ENCODE results near the gene STXBP6.
"Not testable (repeated sequence)": the region's sequence is repeated elsewhere in the genome, so short reads cannot be mapped to it uniquely, and the experiment has no call there.

Gene STXBP6

DNA sequence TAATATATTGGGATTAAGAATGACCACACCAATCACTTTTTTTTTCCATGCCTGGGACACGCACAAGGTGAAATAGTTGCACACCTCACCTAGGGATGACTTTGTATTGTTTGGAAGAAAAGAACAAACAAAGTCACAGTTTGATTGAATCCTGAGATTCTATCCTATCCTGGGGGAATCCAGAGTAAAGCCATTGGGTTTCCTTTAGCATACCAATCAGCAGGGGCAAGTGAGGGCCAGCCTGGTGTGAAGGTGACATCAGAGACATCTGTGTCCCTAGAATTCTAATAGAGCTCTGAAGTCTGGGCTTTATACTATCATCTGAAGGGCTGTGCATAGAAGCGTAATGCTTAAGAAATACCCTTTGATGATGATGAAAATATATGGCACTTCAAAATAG lies 199.9 kb downstream of the STXBP6 start:
- no peak for DNase-seq

DNA sequence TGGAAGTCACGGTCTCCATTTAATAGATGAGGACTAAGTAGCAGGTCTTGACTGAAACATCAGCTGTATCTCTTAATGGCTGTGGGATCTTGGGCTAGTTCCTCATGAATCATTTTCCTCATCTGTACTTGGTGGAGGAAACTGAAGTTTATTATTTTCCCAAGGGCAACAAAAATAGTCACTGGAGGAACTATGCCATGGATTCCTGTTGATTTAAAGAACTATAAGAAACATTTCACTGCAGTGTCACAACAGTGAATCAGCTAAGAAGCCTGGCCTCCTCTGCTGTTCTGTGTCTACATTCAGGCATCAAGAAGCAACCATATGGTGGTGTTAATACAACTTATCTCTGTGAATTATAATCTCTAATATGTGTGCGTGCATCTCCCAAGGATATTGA lies 200.5 kb downstream of the STXBP6 start:
- no peak for DNase-seq

DNA sequence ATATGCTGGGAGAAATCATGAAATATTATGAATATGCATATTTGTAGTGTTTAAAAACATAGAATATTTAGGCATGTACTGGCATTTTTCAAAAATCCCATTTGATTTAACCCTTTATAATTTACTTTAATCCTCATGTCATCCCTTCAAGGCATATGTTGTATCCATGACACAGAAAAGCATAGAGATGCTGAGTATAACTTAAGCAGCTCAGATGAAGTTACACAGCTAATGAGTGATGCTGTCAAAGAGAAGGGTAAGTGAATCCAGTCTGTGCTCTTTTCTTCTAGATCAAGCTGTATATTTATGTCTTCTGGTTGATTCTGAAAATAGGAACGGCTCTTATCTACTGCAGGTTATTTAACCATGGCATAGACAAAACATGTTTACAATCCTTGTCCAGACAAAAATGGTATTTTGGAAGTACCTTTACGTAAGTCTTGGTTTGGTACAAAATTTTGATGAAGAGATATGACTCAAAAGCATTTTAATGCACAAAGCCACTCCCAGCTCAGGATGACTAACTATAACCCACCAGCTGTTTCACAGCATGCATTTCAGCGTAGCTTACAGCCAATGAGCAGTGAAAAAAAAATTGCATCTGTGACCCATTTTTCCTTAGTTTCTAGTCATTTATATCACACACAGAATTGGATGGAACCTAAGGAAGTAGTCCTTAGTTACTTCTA lies 201.7 kb downstream of the STXBP6 start:
- no peak for DNase-seq

DNA sequence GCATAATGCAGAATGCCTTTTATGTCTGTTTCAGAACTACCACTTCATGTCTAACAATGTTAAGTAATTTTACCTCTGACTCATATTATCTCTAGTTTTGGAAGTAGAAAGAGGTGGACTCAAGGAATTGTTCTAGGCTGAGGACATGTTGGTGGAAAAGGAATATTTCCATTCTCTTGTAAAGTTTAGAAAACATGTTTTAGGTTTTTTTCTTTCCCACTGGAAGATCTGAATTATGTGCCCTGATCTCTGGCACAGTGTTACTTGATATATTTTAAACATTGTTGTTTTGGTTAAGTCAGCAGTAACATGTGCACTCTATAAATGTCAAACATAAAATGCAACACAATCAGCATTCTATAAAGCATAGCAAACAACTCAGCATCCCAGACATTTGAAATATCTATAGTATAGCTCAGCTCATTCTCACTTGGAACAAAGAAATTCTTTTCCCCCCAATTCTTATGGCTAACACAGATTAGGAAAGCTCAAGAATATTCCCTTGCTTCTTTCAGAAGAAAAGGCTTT lies 202.3 kb downstream of the STXBP6 start:
- DNase-seq = no peak

DNA sequence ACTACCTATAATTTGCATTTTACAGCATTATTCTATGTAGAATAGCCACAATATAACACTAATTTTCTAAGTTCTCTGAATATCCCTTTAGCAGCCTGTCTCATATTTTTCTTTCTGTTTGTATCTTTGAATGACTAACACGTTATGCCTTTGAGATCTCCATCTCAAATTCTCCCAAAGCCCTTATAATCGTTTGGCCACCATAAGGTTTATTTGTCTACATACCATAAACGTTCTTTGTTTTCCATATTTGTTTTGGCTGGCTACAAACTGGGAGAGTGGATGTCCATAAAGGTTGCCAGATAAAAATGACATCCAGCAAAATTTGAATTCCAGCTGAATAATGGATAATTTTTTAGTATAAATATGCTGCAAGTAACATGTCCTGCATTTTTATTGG lies 203.7 kb downstream of the STXBP6 start:
- DNase-seq = no peak

DNA sequence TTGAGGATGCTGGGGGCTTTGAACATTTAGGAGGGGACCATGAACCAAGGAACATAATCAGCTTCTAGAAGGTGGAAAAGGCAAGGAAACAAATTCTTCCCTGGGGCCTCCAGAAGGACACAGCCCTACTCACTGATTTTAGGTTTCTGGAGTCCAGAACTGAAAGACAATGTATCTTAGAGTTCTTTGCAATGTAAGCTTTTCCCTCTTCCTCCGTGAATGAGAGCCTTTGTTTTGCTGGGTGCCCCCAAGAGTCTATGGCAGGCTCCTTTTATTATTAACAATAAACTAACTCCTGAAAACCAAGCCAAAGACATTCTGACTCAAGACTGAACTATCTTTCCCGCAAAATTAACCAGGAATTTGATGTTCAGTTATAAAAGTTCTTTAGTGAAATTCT lies 204.1 kb downstream of the STXBP6 start:
- no peak for DNase-seq

DNA sequence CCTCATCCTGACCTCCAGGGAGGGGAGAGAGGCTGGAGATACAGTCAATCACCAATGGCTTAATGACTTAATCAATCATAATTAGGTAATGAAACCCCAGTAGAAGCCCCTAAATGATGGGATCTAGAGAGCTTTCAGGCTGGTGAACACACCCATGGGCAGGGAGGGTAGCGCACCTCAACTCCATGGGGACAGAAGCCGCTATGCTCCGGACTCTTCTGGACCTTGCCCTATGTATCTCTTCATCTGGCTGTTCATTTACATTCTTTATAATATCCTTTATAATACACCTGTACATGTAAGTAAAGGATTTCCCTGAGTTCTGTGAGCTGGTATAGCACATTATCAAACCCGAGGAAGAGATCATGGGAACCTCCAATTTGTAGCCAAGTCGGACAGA lies 205.9 kb downstream of the STXBP6 start:
- DNase-seq = no peak

DNA sequence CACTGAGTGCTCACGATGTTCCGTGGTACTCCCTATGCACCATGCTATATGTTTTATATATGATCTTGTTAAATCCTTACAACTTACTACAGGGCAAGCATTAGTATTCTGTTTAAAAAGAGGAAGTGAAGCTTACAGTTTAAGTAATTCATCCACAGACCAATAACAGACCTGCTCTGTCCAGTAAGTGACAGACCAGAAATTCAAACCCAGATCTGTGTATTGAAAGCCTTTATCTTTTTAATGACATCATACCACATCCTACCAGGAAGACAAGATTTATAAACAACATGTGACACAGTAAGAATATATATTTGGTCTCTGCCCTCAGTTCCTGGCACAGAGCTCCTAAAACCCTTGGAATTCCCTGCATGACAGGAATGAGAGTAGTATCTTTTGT lies 206.5 kb downstream of the STXBP6 start:
- DNase-seq = no peak

DNA sequence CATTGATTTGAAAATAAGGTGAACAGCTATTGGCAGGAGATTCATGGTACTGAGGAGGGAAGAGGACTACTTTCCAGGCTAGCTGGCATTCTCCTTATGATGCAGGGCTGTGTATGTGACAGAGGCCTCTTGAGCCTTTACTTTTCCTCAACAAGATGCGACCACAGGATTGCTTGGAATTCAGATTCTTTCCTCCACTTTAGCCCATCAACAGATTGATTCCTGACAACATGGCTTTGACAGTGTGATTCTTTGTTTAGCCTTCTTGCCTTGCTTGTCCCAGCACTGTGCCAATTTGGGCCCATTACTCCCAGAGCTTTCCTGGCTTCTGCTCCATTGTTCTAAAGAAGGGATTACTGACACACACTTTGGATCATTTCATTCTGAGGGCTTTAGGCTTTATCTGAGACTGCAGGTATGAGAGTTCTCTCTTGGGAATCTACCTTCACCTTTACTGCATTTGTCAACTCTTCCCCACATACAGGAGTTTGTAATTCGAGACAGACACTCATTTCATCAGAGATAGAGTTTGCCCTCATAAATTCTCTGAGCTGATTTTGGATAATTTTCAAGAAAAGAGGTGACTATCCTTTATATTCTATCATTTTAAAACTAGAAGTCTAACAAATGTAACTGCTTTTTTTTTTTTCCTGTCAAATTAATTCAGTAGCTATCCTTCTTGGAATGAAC lies 209.6 kb downstream of the STXBP6 start:
- DNase-seq = no peak

DNA sequence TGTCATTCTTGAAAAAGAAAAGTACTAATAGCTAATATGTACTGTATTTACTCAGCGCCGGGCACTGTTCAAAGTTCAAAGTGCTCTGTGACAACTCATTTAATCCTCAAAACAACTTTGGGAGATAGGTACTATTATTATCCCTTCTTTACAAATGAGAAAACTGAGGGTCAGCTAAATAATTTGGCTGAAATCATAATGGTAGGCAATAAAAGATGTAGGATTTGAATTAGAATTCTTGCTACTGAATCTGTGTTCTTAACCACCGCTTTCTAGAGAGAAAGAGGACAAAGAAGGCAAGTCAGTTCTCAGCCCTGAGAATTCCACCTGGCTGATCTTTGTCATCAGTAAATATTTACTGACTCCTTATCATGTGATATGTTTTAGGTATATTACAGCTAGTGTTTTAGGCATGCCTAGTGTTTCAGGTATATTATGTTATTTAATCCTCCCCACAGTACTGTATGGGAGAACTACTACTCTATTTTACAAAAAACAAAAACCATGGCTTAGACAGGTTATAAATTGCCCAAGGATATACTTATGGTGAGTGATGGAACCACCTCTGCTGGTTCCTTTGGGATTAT lies 210.2 kb downstream of the STXBP6 start:
- DNase-seq = no peak

DNA sequence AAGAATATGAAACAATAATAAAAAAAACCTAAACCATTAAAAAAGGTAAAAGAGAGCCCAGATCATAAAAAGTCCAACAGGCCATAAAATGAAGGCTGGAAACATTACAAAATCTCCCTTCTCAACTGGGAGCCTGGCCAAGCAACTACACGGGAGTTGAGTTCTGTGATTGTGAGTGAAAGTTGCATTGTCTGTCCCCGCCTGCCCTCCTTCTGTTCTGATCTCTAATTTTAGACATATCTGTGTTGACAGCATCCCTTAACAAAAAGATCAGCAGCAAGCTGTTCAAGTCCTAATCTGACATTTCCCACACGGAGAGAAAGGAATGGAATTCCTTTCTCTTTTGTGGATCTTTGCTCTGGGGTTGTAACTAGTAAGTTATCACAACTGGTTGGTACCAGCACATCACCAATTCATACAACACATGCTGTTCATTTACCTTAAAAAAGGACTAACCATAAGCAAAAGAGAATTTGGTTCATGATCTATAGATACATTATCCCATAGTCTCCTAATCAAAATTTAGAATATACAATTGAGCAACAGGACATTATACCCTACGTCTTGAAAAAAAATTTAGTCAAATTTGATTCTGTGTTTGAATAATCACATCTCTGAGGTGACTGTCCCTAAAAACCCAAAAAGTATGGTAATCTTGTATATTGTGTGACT lies 210.9 kb downstream of the STXBP6 start:
- no peak for DNase-seq

DNA sequence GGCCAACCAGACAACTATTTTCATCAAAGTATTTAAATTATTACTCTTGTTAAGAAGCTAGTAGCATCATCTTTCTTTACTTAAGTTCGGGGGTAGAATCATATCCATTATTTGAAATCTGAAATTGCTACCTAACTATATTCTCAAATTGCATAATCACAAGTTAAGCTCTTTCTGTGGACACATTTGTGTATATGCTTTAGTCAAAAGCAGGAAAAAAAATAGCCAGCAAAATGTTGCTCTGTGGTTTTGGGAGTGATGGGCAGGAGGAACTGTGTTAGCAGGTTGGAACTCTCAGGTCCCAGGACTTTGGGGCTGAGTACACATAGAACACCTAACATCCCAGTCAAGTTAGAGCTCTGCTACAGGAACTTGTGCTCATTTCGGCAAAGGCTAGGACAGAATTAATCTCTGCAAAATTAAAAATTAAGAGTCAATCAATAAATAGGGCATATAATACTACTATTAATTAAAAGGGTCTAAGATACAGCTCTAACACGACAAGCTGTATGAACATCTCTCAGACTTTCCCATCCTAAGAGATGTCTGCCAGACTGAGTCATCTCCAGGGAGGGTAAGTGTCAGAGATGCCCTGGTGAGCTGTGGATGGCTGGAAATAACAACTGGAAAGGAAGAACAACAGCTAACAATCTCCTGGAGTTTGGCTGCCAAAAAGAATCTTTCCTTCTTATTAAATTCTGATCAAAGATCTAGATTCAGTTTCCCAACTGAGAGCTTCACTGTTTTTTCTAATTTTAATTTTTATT lies 212.5 kb downstream of the STXBP6 start:
- DNase-seq = no peak

DNA sequence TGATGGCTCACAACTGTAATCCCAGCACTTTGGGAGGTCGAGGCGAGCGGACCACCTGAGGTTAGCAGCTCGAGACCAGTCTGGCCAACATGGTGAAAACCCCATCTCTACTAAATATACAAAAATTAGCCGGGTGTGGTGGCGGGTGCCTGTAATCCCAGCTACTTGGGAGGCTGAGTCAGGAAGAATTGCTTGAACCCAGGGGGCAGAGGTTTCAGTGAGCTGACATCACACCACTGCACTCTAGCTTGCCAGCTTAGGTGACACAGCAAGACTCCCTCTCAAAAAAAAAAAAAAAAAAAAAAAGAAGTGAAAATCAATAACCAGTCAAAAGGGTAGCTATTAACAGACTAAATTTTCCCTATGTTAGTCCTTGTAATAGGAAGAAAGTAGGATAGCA lies 213.6 kb downstream of the STXBP6 start:
- not testable (repeated sequence) for DNase-seq

DNA sequence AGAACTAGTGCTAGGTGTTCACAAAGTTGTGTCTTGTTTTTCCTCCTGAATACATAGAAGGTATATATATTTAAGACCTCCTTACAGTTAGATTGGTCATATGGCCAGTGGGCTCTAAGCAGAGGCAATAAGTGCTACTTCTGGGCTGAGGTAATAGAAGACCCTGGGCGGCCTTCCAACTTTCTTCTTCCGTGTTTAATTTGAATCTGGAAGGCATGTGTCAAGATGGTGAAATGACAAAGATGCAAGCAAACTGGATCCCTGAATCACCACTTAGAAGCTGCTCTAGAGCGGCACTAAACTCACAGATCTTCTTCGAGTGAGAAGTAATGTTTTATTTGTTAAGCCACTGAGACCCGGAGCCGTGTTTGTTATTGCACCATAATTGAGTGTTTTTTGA lies 215.0 kb downstream of the STXBP6 start:
- no peak for DNase-seq

DNA sequence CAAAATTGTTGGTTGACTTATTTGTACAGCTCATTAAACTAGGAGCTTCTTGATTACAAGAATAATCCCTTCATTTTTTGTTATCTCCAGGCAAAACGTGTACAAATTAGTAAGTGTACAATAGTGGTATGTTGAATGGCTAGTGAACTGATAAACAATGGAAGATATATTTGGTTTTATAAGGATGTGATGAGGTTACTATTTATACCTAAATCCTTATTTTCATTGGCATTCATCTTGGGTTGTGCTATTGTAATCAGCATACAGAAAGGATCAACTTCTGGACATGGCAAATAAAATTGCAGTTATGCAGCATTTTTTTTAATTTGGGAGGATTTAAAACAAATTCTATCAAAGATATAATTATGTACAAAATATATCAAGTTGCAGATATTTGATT lies 216.6 kb downstream of the STXBP6 start:
- DNase-seq = no peak

DNA sequence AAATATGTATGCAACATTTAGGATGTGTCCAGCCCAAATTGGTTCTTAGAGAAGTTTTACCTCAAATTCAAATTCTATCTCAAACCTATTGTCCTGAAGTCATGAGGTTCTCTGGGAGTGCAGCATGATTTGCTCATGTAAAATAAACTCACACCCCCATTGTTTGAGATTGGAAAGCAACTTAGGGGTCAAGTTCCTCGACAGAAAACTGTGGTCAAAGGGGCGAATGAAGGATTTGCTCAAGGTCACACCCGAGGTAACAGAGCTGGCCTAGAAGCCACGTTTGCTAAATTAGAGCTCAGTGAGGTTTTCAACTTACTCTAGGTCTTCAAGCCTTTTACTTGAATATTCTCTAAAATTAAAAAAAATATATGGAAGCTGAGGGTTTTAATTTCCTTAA lies 218.3 kb downstream of the STXBP6 start:
- no peak for DNase-seq

DNA sequence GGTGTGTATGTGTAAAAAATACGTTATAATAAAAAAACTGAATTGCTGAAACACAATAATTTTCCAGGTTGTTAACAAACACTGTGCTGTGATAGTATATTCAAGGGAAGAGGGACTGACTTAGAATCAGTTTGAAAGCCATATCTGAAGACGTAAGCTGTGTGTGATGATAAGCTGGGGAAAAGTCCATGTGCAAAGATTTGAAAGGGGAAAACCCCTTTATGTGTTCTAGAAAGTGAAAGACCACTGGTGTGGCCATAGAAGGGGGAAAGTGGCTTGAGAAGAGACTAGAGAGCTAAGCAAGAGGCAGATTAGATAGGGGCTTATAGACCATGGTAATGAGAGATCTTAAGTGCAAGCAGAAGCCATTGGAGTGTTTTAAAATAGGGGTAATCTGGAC lies 220.1 kb downstream of the STXBP6 start:
- DNase-seq = no peak

DNA sequence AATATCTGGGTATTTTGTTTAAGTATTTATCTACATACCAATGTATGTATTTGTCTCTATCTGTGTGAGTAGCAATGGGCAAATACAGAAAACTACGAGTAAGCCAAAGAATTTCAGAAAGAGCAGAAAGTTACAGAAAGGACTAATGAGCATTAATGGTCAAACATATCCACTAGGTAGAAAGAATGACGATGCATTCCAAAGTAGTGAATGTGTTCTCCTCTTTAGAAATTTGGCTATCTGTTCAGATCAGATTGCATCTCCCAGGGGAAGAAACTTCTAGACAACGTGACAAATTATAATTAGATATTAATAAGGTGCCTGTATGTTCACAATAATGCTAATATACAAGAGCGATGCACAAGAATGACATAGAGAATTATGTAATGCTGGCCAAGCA lies 221.5 kb downstream of the STXBP6 start:
- no peak for DNase-seq

DNA sequence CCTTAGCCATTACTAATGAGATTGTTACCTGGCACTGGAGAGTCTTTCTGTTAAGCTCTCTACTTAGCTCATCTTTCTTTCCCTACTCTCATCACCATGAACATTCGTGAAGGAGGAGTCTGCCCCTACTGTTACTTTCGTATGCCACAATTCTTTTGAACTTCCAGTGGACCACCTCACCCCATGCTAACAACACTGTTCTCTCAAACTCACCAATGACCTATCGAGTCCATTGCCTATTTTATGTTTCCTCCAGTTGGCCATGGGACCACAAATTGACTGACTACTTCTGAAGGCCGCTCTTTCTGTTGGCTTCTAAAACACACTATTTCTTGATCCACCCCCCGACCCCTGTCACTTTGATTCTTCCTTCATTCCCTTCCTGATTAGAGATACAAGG lies 223.6 kb downstream of the STXBP6 start:
- DNase-seq = no peak

DNA sequence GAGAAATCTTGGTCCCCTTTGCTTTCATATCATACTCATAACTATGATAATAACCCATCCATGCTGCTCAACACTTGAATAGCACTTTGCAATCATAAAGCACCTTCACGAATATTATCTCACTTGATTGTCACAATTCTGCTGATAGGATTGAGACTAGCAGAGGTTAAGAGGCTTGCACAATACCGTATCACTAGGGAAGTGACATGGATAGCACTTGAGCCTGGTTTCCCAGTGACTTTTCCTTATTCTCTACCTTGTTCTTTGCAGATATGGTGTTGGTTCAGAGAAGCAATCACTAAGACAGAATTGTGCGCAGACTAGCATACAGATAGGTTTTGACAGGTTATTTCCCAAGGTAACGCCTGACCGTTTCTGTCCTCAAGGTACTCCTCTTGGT lies 229.3 kb downstream of the STXBP6 start:
- DNase-seq = no peak

DNA sequence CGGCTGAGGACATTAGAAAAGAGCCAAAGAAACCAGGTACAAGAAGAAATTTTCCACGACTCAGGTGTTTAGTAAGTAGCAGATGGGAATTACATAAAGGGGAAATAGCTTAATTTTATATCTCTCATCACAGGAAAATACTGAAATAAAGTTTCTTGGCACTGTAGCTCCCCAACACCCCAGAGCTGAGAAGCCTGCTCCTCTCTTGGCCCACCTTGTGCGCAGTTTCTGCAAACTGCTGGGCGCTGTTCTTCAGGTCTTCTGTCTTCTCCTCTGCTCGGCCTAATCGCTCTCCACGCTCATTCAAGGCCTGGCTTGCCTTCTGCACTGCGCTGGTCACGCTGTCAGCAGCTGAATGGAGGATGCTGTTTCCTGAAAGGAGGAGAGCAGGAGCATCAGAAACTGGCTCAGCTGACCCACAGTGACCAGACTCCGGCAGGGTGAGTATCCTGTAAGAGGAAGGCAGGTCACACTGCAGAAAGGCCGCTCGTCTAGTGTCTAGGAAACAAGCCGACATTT lies 231.1 kb downstream of the STXBP6 start:
- DNase-seq = no peak

DNA sequence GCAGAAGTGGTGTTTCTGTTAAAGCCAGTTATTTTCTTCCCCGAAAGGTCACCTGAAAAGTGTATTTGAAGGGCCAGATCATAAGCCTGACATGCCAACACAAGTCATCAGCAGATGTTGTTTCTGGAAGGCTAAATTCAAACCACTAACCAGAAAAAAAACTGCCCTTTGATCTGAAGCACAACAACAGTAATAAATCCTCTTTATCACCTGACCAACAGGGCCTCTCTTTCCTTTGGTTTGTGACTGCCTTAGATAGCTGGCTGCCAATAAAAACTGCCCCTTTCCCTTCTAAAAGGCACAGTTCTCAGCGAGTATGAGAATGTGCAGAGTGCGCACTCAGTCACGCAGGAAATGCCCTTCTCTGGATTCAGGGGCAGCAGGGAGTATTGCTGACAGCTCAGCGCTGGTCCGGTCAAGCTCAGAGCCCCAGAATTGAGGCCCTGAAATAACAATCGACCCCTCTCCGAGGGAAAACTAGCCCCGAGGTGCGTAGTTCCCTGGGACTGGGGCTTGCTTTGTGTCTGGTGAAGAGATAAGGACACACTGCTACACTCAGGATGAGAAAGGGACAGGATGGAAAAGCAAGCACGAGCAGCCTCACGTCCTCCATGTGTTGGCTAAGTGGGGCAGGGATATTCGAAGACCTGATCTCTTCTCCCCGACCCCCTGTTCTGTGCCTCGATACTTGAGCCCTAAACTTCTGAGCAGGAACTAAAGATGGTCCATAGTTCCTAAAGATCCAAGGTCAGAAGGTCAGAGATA lies 231.7 kb downstream of the STXBP6 start:
- DNase-seq = no peak
